HG03442 (cell line): ENCODE results near the gene SLC24A4.

Source experiments
- ATAC-seq: cut with Tn5 transposase; IDR thresholded peaks from one replicate; pipeline ENCODE4 v1.9.1; 2021; ENCODE audit warnings: mild to moderate bottlenecking, moderate library complexity; ENCODE audit not compliant: unreplicated experiment

Gene SLC24A4

DNA sequence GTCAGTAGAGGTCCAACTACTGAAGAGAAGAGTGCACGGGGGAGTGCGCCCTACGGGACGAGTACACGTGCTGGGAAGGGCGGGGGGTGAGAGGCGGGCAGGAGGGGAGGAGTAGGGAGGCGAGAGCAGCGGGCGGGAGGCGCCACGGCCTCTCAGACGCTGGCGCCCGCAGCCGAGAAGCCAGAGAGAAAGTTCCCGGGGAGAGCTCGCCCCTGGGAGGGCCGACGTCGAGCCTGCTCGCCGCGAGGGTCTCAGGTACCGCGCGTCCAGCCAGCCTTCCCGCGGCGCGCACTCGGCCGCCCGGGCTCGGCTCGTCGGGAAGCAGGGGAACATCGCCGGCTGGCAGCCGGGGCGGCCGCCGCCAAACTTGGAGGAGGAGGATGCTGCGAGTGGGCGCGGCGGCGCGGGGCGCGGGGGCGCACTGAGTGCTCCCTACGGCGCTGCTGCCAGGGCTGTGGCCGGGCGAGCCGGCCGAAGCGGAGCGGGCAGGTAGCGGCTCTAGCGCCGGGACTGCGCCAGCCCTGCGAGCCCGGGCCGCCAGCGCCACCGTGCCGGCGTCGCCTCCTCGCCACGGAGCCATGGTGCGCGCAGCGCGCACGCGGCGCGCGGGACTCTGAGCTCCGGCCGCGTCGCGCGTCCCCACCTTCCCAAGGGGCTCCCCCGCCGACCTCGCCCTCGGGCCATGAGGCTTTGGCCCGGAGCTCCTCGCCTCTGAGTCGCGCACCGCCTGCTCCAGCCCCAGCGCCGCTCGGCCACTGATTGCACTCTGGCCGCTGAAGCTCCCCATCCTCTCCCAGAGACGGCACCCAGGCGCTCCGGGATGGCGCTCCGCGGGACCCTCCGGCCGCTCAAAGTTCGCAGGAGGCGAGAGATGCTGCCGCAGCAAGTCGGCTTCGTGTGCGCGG lies at the start of gene SLC24A4:
Gene SLC24A4, plus strand, starts transcription at position 155 of the 905 bp plus-strand sequence. Its CDS starts 666 bp downstream, at position 821.
- no peak for ATAC-seq

GRCh38 chr14:92273166-92273565 lies 49.8 kb upstream of the SLC24A4 start:
- no peak for ATAC-seq

GRCh38 chr14:92274055-92274454 lies 48.9 kb upstream of the SLC24A4 start:
- no peak for ATAC-seq

GRCh38 chr14:92276074-92276473 lies 46.9 kb upstream of the SLC24A4 start:
- ATAC-seq = no peak

DNA sequence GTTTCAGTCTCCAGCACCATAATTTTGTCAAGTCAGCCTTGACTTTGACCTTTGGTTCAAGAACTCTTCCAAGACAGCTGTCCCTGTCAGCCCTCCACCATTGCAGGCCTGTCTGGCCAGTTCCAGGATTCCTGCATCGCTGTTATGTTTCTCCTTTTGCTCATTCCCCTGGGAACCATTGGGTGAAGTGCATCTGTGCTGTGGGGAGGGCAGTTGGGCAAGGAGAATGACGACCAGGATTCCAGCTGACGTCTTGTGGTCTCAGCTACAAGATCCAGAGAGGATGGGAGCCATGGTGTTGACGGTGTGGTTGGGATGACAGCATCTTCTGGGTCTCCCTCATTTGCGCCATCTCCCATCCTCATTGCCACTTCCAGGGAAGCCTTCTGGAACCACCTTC lies 45.9 kb upstream of the SLC24A4 start:
- ATAC-seq = no peak

GRCh38 chr14:92280554-92281262 lies 42.3 kb upstream of the SLC24A4 start:
- peak; percentile 71 for ATAC-seq

GRCh38 chr14:92282669-92283068 lies 40.3 kb upstream of the SLC24A4 start:
- ATAC-seq = no peak

DNA sequence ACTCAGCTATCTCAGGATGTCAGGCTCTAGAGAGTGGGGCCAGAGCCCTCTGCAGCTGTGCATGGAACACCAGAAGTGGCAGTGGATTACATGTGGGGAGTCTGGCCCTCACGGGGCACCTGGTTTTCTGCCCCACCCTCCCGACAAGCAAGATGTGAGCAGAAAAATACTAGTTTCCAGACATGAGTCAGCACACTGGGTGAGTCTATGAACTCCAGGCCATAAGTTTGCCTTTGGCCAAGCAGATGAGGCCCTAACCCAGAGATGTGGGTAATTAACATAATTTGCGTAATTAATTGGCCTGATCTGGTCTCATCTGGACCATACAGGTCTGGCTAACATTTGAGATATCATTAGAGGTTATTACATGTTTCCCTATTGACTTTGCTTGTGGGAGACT lies 37.7 kb upstream of the SLC24A4 start:
- no peak for ATAC-seq

GRCh38 chr14:92287987-92288386 lies 35.0 kb upstream of the SLC24A4 start:
- ATAC-seq = no peak

GRCh38 chr14:92288994-92289660 lies 33.8 kb upstream of the SLC24A4 start:
- no peak for ATAC-seq

GRCh38 chr14:92292673-92293072 lies 30.3 kb upstream of the SLC24A4 start:
- no peak for ATAC-seq

- ATAC-seq = no peak
These were observed 28.5 kb upstream of the SLC24A4 start for GRCh38 chr14:92294506-92294905.

- ATAC-seq = no peak
These were observed 25.0 kb upstream of the SLC24A4 start for GRCh38 chr14:92297818-92298595.

- no peak for ATAC-seq
These were observed 20.5 kb upstream of the SLC24A4 start for GRCh38 chr14:92302481-92302880.

DNA sequence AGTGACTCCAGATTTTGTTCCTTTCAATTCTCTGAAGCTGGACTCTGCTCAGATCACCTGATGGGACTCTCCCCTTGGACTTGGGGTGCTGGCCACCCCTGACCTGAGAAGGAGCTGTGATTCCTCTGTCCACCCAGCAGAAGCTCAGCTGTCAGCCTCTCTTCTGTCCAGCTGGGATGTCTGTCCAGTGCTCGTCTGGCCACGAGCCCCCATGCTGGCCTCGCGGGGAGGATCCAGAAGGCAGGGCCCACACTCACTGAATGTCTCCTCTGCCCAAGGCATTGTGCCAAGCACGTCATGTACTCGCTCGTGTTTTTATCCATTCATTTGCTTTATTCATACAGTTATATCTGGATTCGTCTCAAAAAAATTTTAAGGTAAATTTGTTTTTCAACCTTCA lies 14.2 kb upstream of the SLC24A4 start:
- no peak for ATAC-seq

DNA sequence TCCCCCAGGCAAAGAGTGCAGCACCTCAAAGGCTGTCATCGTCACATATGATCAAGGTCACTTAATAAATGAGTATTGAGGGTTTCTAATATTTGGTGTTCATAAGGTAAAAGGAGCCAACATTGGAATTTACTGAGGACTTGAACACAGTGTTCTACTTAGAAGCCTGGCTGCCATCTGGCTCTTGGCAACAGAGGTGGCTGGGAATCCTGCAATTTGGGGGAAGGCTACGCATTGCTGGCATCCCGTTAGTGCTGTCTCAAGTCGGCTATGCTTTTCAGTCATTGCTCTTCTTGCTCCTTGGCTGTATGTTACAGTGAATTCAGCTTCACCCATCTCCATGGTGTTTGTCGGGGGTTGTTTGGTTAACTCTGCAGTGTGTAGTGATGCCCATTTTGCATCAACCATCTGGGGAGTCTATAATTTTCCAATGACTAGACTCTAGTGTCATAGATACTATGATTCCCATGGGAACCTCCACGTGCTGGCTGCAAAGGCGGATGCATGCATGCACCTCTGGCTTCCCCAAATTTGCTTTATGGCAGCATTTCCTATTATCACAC lies 12.9 kb upstream of the SLC24A4 start:
- no peak for ATAC-seq

DNA sequence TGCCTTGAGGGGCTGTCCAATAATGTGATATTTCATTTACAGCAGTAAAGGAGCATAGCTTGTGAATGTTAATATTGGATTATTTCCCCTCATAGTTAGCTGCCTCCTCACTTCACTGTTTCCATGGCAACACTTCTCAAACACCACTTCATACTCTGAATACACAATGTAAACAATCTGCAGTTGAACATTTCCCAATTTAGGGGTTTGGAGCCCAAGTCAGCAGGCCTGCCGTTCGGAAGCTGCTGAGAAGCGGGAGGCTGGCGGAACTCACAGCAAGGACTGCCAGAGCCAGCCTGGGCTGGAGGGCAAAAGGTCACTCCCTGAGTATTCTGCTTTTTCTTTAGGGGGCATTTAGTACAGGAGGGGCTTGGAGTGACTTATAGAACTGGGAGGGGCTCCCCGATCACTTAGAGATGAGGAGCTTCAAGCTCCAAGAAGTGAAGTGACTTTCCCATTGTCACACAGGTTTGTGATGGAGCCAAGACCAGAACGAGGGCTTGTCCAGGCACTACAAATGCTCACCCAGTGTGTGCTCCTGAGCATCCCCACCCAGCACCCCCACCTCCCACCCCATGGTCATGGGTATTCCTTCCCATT lies 12.1 kb upstream of the SLC24A4 start:
- ATAC-seq = no peak

- ATAC-seq = no peak
These were observed 8.8 kb upstream of the SLC24A4 start for GRCh38 chr14:92314182-92314581.

GRCh38 chr14:92315050-92315805 lies 7.7 kb upstream of the SLC24A4 start:
- no peak for ATAC-seq
